Measurements from ENCODE around the gene COL9A3.
A peak's percentile ranks its signal among the peaks of the same experiment; 100 is the strongest.

The COL9A3 gene

DNA sequence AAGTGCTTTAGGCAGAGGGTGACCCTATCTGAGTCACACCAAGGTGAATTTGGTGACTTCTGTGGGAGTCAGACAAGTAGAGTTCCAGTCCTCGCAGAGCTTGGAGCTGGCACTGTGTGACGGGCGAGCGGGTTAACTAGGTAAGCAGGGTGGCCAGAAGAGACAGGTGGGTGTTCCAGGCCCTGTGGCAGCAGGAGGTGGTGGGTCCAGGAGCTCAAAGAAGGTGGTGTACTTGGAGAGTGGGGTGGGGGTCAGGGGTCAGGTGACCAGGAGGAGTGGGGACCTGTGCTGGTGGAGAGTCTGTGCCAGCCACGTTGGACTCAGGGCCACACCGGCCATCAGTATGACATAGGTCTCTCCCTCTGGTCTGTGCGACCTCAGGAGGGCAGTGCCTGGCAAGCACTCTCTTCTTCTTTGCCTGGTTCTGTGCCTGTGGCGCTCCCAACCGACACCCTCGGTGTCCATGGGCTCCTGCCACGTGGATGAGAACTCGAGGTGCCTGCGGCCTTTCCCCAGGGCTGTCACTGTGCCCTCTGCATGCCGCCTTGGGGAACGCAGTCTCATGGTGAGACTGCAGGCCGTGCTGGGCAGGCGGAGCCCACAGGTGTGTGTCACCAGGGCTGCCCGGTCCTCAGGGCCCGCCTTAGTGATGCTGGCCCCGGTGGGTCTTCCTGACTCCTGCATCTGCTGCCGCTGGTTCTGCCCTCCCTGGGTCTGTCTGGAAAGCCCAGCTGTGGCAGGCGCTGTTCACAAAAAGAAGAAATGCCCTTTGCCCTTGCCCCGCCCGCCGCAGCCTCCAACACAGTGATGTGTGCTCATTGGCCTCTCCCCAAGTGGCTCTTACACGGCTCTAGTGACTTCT lies 18.9 kb upstream of the COL9A3 start:
- no peak for DNase-seq (ENCODE audit: insufficient read length, low spot score)
- no peak for TF ChIP-seq POLR2A (IDR thresholded peaks at IDR 0.05; ENCODE audit: low read depth, low read length)
- FAIRE-seq: no peak

DNA sequence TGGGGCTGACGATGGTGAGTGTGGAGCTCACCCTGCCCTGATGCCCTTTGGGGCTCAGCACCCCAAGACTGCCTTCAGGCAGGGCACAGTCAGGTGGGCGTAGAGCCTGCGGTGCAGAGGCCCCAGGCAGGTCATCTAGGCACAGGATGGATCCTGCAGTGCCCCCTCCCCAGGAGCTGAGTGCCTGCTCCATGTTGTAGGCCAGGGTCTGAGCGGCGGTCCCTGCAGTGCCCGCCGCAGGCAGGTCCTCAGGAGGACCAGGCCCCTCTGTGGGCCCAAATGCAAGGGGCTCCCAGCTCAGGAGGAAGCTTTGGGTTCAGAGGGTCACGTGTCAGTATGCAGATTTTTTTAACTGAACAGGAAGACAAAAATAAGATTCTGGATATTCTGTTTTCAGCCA lies 17.8 kb upstream of the COL9A3 start:
- FAIRE-seq (no peak), DNase-seq (ENCODE audit: insufficient read length, low spot score) (no peak)
- TF ChIP-seq POLR2A (IDR thresholded peaks at IDR 0.05; ENCODE audit: low read depth, low read length): no peak

DNA sequence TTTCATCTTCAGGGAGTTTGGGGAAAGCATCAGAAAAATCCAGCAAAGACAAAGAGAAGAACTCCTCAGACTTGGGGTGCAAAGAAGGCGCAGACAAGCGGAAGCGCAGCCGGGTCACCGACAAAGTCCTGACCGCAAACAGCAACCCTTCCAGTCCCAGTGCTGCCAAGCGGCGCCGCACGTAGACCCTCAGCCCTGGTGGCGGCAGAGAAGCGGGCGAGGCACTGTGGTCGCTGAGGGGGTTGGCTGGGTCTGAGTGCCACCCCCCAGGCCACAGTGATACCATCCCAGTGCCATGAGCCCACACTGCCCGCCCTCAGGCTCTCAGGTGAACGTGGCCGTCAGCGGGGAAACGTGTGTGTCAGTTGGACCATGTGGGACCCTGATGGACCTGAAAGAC lies 17.4 kb upstream of the COL9A3 start:
- TF ChIP-seq POLR2A (IDR thresholded peaks at IDR 0.05; ENCODE audit: low read depth, low read length): no peak
- FAIRE-seq: no peak
- DNase-seq (ENCODE audit: insufficient read length, low spot score): no peak

DNA sequence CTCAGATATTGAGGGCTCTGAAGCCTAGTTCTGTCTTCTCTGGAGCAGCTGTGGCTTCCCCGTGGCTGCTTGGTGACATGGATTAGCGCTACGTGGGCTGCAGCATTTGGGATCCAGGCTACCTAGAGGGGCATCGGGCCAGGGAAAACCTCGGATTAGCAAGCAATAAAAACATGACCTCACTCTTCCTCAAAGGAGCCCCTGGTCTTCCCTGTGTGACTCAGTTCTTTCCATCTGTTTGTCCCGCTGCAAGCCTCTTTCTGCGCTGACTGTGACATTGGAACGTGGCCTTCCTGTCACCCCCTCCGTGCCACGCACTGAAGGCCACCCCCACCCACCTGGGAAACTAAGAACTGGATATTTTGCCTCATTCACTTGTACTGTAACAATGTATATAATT lies 17.0 kb upstream of the COL9A3 start:
- DNase-seq (ENCODE audit: insufficient read length, low spot score) (no peak), FAIRE-seq (no peak)
- TF ChIP-seq POLR2A (IDR thresholded peaks at IDR 0.05; ENCODE audit: low read depth, low read length): no peak

DNA sequence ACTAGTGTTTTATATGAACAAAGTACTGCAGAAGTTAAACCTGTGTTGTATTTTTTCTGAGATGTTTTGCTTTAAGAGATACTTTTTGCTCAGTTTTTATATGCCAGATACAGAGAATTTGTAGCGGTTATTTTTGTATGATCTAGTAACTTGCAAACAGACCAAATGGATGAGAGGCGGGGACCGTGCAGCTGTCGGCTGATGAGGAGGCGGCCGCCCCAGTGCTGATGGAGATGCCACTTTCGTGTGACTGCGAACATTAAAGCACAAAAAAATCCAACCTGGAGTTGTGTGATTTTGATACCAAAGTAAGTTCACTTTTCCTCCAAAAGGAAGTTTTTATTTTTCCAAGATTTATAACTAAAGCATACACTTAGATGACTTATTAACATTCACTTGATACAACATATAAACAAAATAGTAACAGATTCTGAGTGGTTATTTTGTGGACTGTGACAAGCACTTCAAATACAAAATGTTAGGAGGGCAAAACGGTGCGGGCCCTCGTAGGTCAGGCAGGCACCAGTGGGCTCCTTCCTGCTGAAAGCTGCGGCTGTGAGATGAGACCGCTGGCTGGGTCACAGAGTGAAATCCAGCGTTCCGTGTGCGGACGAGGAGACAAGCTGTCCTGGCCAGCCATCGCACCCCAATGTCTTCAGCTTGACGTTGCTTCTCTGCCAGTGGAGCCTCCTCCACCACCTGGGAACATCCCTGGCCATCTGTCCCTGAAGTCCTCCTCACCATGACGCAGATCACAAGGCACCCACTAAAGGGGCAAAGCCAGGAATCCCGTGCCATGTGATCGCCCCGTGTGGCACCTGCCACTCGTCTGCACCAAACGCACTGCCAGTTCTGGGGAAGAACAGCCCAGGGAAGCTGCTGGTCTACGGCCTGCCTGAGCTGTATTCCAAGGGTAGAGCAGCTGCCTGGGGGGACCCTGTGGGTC lies 16.3 kb upstream of the COL9A3 start:
- no peak for TF ChIP-seq POLR2A (IDR thresholded peaks at IDR 0.05; ENCODE audit: low read depth, low read length)
- no peak for DNase-seq (ENCODE audit: insufficient read length, low spot score)
- FAIRE-seq: no peak

DNA sequence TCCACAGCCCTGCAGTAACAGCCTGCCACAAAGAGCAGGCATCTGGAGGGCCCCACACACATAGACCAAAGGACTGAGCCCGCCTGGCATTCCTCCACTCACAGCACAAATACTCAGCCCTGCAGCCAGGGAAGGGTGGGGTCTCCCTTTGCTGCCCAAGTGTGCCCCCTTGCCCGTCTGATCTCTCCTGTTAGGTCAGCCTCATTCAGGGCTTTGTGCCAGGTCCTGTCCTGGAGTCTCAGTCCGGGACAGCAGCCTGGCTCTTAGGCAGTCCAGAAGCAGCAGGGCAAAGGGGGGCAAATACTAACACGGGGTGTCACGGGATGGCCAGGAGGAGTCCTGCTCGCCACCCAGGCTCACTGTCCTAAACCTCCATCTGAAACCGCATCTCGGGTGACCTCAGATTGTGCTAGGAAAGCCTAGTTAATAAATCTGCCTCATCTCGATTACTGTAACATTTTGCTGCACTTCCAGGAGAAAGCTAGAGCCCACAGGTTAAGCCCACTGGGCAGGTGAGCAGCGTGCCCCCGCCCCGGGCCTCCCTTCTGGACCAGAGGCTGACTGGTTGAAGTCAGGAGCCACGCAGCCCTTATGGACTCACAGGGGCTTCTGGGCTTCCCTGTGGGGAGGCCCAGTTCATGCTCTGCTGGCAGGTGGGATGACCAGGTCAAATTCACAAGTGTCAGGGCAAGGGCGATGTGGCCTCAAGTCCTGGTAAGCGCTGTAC lies 15.4 kb upstream of the COL9A3 start:
- DNase-seq (ENCODE audit: insufficient read length, low spot score) (no peak), FAIRE-seq (no peak)
- no peak for TF ChIP-seq POLR2A (IDR thresholded peaks at IDR 0.05; ENCODE audit: low read depth, low read length)

DNA sequence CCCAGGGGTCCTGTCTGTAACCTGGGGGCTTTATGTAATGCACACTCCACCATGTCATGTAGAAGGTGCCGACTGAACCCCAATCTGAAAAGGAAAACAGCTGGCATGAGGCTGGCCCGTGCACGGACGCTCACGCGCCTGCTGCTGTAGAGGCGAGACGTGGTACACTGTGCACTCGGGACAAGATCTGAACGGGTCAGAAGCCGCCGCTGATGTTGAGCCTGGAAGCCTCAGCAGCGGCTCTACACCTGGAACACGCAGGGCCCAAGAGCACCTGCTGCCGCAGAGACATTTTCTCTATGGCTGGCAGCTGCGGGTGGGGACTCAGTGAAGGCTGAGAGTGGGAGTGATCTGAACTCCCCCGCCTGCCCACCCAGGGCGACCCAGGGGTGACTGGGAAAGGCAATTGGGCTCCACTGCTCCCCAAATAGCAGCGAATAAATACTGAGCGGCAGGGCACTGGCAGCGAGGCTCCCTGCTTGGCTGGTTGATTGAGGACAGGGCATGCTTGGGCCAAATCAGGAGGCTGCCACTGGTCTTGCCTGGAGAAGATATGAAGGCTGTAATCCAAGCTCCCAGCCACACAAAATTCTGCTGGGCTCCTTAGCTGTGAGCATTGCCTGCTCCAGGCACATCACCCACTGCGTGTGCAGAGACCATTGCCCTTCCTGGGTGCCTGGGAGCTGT lies 14.7 kb upstream of the COL9A3 start:
- FAIRE-seq: no peak
- no peak for DNase-seq (ENCODE audit: insufficient read length, low spot score)
- TF ChIP-seq POLR2A (IDR thresholded peaks at IDR 0.05; ENCODE audit: low read depth, low read length): no peak

DNA sequence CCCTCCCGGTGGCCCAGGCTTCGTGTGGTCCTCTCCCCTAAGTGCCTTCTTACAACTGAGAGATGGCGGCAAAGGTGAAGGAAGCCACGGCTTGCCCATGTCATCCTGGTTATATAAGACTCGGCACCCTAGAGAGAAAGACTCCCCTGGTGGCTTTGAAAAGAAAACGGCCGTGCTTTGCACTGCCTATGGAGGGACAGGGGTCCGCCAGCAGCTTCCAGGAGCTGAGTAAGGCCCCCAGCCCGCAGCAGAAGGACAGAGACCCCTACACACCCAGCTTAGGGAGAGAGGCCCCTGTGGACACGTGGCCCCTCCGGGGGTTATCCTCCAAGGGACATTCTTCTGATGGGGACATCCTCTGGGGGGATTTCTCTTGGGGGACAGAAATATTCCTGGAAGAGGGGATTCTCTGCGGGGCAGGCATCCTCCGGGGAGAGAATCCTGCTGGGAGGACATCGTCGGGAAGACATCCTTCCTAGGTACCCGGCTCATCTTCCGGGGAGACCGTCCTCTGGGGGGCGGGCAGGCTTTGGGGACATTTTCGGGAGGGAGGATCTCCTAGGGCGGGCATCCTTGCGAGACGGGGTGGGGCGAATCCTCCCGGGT lies 12.7 kb upstream of the COL9A3 start:
- no peak for TF ChIP-seq POLR2A (IDR thresholded peaks at IDR 0.05; ENCODE audit: low read depth, low read length)
- DNase-seq (ENCODE audit: insufficient read length, low spot score): no peak
- FAIRE-seq: no peak

DNA sequence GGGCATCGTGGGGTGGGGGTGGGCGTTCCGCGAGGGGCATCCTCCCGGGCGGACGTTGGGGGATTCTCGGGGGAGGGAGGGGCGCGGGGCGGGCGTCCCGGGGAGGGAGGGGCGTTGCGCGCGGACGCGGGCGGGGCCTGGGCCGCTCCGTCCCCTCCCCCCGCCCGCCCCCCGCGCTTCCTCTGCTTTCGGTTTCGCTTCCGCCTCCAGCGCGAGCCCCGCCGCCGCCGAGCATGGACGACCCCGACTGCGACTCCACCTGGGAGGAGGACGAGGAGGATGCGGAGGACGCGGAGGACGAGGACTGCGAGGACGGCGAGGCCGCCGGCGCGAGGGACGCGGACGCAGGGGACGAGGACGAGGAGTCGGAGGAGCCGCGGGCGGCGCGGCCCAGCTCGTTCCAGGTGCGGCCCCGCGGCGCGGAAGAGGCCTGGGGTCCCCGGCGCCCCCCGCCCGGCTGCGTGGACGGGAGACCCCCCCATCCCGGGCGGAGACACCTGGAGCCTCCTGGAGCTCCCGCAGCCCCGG lies 12.2 kb upstream of the COL9A3 start, which contains the start of gene OGFR:
Gene OGFR (plus strand): TSS at position 209 of the 528 bp plus-strand sequence. CDS start 25 bp downstream, at position 234.
- peak; percentile 78 for TF ChIP-seq POLR2A (IDR thresholded peaks at IDR 0.05; ENCODE audit: low read depth, low read length)
- FAIRE-seq (no peak), DNase-seq (ENCODE audit: insufficient read length, low spot score) (no peak)

DNA sequence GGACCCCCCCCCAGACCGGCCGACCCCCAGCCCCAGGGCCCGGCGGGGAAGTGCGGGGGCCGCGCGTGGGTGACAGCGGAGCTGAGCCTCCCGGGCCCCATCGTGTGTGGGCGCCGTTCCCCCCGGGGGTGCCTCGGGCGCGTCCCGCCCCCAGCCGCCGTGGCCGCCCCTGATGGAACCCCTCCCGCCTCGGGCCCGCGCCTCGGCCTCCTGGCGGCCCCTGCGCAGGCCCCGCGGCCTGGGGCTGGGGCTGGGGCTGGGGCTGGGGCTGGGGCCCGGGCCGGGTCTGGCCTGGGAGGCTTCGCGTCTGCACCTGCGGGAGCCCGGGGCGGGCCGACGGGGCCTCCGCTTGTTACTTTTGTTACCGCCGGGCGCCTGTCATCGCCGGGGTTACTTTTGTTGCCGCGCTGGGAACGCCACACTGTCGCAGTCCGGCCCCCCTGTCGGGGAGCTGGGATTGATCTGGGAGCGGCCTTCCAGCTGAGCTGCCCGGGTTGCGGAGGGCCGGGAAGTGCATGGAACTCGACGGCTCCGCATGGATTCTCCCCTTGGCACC lies 11.6 kb upstream of the COL9A3 start:
- DNase-seq (ENCODE audit: insufficient read length, low spot score) (no peak), FAIRE-seq (no peak)
- 0 out of 2 replicates have a peak, but pooled peaks have one; percentile 10 for TF ChIP-seq POLR2A (IDR thresholded peaks at IDR 0.05; ENCODE audit: low read depth, low read length)

DNA sequence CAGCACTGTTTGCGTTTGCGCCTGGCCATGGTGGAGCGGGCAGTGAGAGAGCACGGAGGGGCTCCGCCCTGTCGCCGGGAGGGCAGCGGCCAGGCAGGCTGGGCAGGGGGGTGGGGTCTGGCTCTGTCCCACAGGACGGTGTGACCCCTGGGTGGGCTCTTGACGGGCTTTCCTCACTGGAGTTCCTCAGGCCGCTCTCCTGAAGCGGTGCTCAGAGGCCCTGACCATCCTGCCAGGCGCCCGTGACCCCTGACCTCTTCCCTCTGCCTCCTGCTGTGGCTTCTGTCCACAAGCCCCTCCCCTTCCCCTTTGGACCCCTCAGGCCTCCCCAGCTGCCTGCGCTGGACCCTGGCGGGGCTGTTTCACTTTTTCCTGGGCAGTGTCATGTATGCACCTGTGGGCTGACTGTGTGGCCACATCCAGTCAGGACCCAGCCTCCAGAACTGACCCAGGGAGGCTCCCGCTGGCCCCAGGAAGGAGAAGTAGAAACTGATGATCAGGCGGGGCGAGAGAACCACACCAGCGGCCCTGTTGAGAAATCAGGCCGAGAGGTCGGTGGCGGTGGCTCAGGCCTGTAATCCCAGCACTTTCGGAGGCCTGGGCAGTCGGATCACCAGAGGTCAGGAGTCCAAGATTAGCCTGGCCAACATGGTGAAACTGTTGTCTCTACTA lies 11.0 kb upstream of the COL9A3 start:
- TF ChIP-seq POLR2A (IDR thresholded peaks at IDR 0.05; ENCODE audit: low read depth, low read length): 0 out of 2 replicates have a peak, but pooled peaks have one; percentile 2
- FAIRE-seq: no peak
- no peak for DNase-seq (ENCODE audit: insufficient read length, low spot score)

Measured in H54 (cell line).